ENCODE results near the gene ATOH7.
"Not testable (repeated sequence)": the region's sequence is repeated elsewhere in the genome, so short reads cannot be mapped to it uniquely, and the experiment has no call there.

DNA sequence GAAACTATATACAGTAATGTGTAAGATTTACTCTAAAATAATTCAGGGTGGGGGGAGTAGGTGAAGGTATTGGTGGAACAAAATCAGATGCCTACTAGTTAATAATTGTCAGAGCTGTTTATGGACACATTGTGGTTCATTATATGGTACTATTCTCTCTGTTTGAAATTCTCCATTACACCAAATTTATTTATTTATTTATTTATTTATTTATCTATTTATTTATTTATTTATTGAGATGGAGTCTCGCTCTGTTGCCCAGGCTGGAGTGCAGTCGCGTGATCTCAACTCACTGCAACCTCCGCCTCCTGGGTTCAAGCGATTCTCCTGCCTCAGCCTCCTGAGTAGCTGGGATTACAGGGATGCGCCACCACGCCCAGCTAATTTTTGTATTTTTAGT, 14.5 kb upstream of the ATOH7 start:
- not testable (repeated sequence) for TF ChIP-seq EZH2 (IDR thresholded peaks at IDR 0.05; ENCODE audit: borderline replicate concordance)
- TF ChIP-seq, protein P1, sequence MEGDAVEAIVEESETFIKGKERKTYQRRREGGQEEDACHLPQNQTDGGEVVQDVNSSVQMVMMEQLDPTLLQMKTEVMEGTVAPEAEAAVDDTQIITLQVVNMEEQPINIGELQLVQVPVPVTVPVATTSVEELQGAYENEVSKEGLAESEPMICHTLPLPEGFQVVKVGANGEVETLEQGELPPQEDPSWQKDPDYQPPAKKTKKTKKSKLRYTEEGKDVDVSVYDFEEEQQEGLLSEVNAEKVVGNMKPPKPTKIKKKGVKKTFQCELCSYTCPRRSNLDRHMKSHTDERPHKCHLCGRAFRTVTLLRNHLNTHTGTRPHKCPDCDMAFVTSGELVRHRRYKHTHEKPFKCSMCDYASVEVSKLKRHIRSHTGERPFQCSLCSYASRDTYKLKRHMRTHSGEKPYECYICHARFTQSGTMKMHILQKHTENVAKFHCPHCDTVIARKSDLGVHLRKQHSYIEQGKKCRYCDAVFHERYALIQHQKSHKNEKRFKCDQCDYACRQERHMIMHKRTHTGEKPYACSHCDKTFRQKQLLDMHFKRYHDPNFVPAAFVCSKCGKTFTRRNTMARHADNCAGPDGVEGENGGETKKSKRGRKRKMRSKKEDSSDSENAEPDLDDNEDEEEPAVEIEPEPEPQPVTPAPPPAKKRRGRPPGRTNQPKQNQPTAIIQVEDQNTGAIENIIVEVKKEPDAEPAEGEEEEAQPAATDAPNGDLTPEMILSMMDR (IDR thresholded peaks at IDR 0.05; ENCODE audit: poor library complexity), result not testable (repeated sequence)
